ENCODE measurements around the gene GRK1. TPM values are rescaled to one million over a fixed set of nuclear protein-coding genes. Genes with fewer than 3 reads are reported as not detected.

The GRK1 gene
- total and polyA plus RNA-seq, 2 experiments from 2014 or later, result not detected

GRCh38 chr13:113653264-113654174 is 13.5 kb upstream of the GRK1 start (continued):
- TF ChIP-seq REST (IDR thresholded peaks at IDR 0.05; ENCODE audit: unreplicated experiment) (no peak), ZNF331 (CRISPR knock-in tag; IDR thresholded peaks at IDR 0.05; ENCODE audit: low read depth) (no peak)

GRCh38 chr13:113654175-113654560 is 12.9 kb upstream of the GRK1 start:
- Histone ChIP-seq H3K4me2 (no peak overlapping the region), H2AFZ (no peak overlapping the region), H4K20me1 (replicated peaks; ENCODE audit: insufficient read depth) (no peaks in the 10 kb centered on the region), H3K9me2 (ENCODE audit: insufficient read depth) (no peaks in the 10 kb centered on the region), H3K4me3 (no peak overlapping the region), H3K4me1 (ENCODE audit: insufficient read depth) (no peaks in the 10 kb centered on the region), H3K36me3 (ENCODE audit: insufficient read depth) (no peaks in the 10 kb centered on the region), H3K27ac (ENCODE audit: low read depth) (no peak overlapping the region), H3F3A (replicated peaks; ENCODE audit: low read depth) (no peaks in the 10 kb centered on the region), H3K79me2 (replicated peaks; ENCODE audit: insufficient read depth) (no peaks in the 10 kb centered on the region), H3K27me3 (ENCODE audit: insufficient read depth) (no peaks in the 10 kb centered on the region)
- DNase-seq (ENCODE audit: low spot score) (no peak), ATAC-seq (no peak)
- Mint-ChIP-seq H3K9me3 (no peaks in the 10 kb centered on the region), H3K4me3 (no peak overlapping the region), H3K4me1 (peaks cover 14% of the 10 kb centered on the region), H3K27ac (no peak overlapping the region; the same call in none of the 2 replicates), H3K27me3 (ENCODE audit: insufficient read depth, low read depth, poor library complexity) (peaks cover 11% of the 10 kb centered on the region), H3K36me3 (ENCODE audit: low read depth) (no peaks in the 10 kb centered on the region)
- TF ChIP-seq EZH2 (IDR thresholded peaks at IDR 0.05; ENCODE audit: low read depth, unreplicated experiment), result no peak
- no peak for TF ChIP-seq ETS1 (IDR thresholded peaks at IDR 0.05)
- TF ChIP-seq CTCF (conservative IDR thresholded peaks at IDR 0.05; ENCODE audit: low read depth in 2 of 2), result no peak
- TF ChIP-seq STAT1 (IDR thresholded peaks at IDR 0.05; ENCODE audit: unreplicated experiment), result no peak
- TF ChIP-seq ZNF114 (CRISPR knock-in tag; IDR thresholded peaks at IDR 0.05), result no peak
- no peak for TF ChIP-seq REST (IDR thresholded peaks at IDR 0.05; ENCODE audit: unreplicated experiment)
- TF ChIP-seq EZH2phosphoT487 (IDR thresholded peaks at IDR 0.05; ENCODE audit: unreplicated experiment), result no peak
- TF ChIP-seq JUNB (IDR thresholded peaks at IDR 0.05; ENCODE audit: unreplicated experiment), result no peak
- TF ChIP-seq NANOG (IDR thresholded peaks at IDR 0.05; ENCODE audit: borderline replicate concordance), result no peak
- no peak for TF ChIP-seq POLR2AphosphoS5 (IDR thresholded peaks at IDR 0.05; ENCODE audit: low read depth)

Measured in GM23338 (cell line).